ENCODE results near the gene OR8G5.

Gene OR8G5

GRCh38 chr11:124294687-124295086, 38.5 kb downstream of the OR8G5 start:
- DNase-seq, result no peak

- no peak for DNase-seq
These were observed 39.8 kb downstream of the OR8G5 start for GRCh38 chr11:124296016-124296415.

GRCh38 chr11:124297921-124298320, 41.7 kb downstream of the OR8G5 start:
- no peak for DNase-seq

GRCh38 chr11:124301548-124301947, 45.4 kb downstream of the OR8G5 start:
- peak; percentile 1 for DNase-seq

GRCh38 chr11:124302347-124303125, 46.4 kb downstream of the OR8G5 start:
- no peak for DNase-seq

GRCh38 chr11:124307093-124307492, 50.9 kb downstream of the OR8G5 start:
- DNase-seq, result no peak

- DNase-seq, result no peak
These were observed 54.5 kb downstream of the OR8G5 start for GRCh38 chr11:124310721-124311120.

GRCh38 chr11:124311269-124311668, 55.1 kb downstream of the OR8G5 start:
- DNase-seq, result no peak

GRCh38 chr11:124311670-124312069, 55.5 kb downstream of the OR8G5 start:
- no peak for DNase-seq

GRCh38 chr11:124313131-124313530, 57.0 kb downstream of the OR8G5 start:
- DNase-seq, result no peak

GRCh38 chr11:124313849-124314248, 57.7 kb downstream of the OR8G5 start, which contains the start of gene OR8D1:
Gene OR8D1 (minus strand): TSS chr11:124313949. CDS start chr11:124310766, 3,183 bp downstream.
- no peak for DNase-seq

GRCh38 chr11:124315052-124315451, 58.9 kb downstream of the OR8G5 start:
- DNase-seq, result no peak

Data from eye (tissue), 1 donor.